Measurements from ENCODE around the gene NRXN3. TPM values are rescaled to one million over a fixed set of nuclear protein-coding genes. Genes with fewer than 3 reads are reported as not detected.

The NRXN3 gene
- total and polyA plus RNA-seq, 2 of the 4 experiments (the other 2 are of a cell fraction) = 4.8 to 25.1 TPM

DNA sequence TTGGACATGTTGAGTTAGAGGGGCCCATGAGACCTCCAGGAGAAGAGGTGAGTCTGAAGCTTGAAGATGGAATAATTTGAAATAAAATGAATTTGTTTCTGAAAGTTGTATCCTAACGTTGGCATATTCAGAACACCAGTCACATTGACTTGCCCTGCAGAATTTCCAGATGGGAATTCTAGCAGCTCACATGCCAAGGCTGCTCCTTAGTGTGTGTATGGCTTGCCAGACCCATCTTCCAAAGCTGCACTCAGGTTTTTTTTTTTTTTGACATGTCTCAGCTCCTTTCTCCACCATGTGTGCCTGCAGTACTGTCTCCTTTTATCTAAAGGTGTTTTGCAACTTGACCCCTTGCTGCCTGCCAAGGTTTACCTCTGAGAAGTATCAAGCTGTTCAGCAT lies 261.9 kb downstream of the NRXN3 start:
- Histone ChIP-seq H3K4me3 (ENCODE audit: insufficient read depth, low read depth, low read length) (no peak overlapping the region), H3K9me1 (ENCODE audit: insufficient read depth, low read length) (no peaks in the 10 kb centered on the region), H2BK20ac (ENCODE audit: low read depth, low read length) (no peak overlapping the region), H3K36me3 (ENCODE audit: control insufficient read depth, insufficient read depth, low read length) (no peaks in the 10 kb centered on the region), H3K4me2 (ENCODE audit: low read depth, low read length) (no peak overlapping the region), H3K79me1 (ENCODE audit: low read depth in 1 of 2, low read length in 2 of 2) (no peaks in the 10 kb centered on the region), H2AK9ac (replicated peaks; ENCODE audit: low read depth, low read length, poor library complexity) (no peak overlapping the region), H3K18ac (ENCODE audit: low read depth, low read length) (no peak overlapping the region), H2AK5ac (ENCODE audit: low read depth, low read length) (no peak overlapping the region), H4K20me1 (ENCODE audit: insufficient read depth, low read length) (no peaks in the 10 kb centered on the region), H3K14ac (replicated peaks; ENCODE audit: low read depth, low read length) (no peak overlapping the region), H2BK5ac (ENCODE audit: low read depth, low read length, poor library complexity, severe bottlenecking) (no peak overlapping the region), H3K23ac (ENCODE audit: low read depth, low read length) (no peak overlapping the region), H3K27me3 (ENCODE audit: control insufficient read depth, insufficient read depth, low read length) (no peaks in the 10 kb centered on the region), H2AFZ (replicated peaks; ENCODE audit: low read length, poor library complexity) (no peak overlapping the region), H3K4me1 (ENCODE audit: control insufficient read depth, insufficient read depth, low read length) (no peaks in the 10 kb centered on the region), H2BK120ac (ENCODE audit: low read depth, low read length) (no peak overlapping the region), H3K9ac (ENCODE audit: low read depth, low read length) (no peak overlapping the region), H3K4ac (ENCODE audit: low read depth, low read length) (no peak overlapping the region), H3K27ac (ENCODE audit: insufficient read depth, low read length) (no peak overlapping the region), H4K91ac (ENCODE audit: insufficient read depth, low read depth, low read length) (no peak overlapping the region), H4K5ac (ENCODE audit: low read depth, low read length) (no peak overlapping the region), H2BK15ac (ENCODE audit: low read depth, low read length) (no peak overlapping the region), H3K9me3 (ENCODE audit: control insufficient read depth, insufficient read depth, low read length) (peaks cover 12% of the 10 kb centered on the region), H3K56ac (ENCODE audit: extremely low read depth, insufficient read depth, low read length) (no peak overlapping the region), H4K8ac (ENCODE audit: low read depth in 2 of 2, low read length in 2 of 2) (no peak overlapping the region)
- ChIA-PET POLR2A (ENCODE audit: unreplicated experiment) (no interaction called here), CTCF (no interaction called here)
- intact Hi-C loops (cut with micrococcal nuclease) (no loop called here), dilution Hi-C loops (cut with HindIII; ENCODE audit: low sequenced_read_pairs, unreplicated experiment) (no loop called here), in situ Hi-C loops (cut with MboI; ENCODE audit: low sequenced_read_pairs) (no loop called here)
- BruUV-seq (replicated peaks) = no TSS peak
- ATAC-seq (ENCODE audit: low read depth) = no peak
- TF ChIP-seq MAZ (IDR thresholded peaks at IDR 0.05; ENCODE audit: borderline replicate concordance, low read depth, low read length) = no peak
- no peak for TF ChIP-seq MAFK (IDR thresholded peaks at IDR 0.05; ENCODE audit: low read depth, low read length)
- TF ChIP-seq, protein P1, sequence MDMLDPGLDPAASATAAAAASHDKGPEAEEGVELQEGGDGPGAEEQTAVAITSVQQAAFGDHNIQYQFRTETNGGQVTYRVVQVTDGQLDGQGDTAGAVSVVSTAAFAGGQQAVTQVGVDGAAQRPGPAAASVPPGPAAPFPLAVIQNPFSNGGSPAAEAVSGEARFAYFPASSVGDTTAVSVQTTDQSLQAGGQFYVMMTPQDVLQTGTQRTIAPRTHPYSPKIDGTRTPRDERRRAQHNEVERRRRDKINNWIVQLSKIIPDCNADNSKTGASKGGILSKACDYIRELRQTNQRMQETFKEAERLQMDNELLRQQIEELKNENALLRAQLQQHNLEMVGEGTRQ (IDR thresholded peaks at IDR 0.05; ENCODE audit: low read depth, low read length) = no peak
- no peak for TF ChIP-seq SMC3 (IDR thresholded peaks at IDR 0.05; ENCODE audit: low read depth, low read length)
- TF ChIP-seq FOS (IDR thresholded peaks at IDR 0.05; ENCODE audit: low read depth, low read length) = no peak
- no peak for TF ChIP-seq CHD1 (IDR thresholded peaks at IDR 0.05; ENCODE audit: low read depth, low read length)
- TF ChIP-seq CEBPB (IDR thresholded peaks at IDR 0.05; ENCODE audit: low read depth, low read length) = no peak
- TF ChIP-seq RFX5 (IDR thresholded peaks at IDR 0.05; ENCODE audit: low read depth, low read length) = no peak
- no peak for TF ChIP-seq POLR2A (IDR thresholded peaks at IDR 0.05; ENCODE audit: low read depth, low read length)
- no peak for TF ChIP-seq RAD21 (IDR thresholded peaks at IDR 0.05; ENCODE audit: low read length)
- no peak for TF ChIP-seq MXI1 (IDR thresholded peaks at IDR 0.05; ENCODE audit: borderline replicate concordance, low read depth, low read length)
- TF ChIP-seq, protein P2, sequence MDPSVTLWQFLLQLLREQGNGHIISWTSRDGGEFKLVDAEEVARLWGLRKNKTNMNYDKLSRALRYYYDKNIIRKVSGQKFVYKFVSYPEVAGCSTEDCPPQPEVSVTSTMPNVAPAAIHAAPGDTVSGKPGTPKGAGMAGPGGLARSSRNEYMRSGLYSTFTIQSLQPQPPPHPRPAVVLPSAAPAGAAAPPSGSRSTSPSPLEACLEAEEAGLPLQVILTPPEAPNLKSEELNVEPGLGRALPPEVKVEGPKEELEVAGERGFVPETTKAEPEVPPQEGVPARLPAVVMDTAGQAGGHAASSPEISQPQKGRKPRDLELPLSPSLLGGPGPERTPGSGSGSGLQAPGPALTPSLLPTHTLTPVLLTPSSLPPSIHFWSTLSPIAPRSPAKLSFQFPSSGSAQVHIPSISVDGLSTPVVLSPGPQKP (IDR thresholded peaks at IDR 0.05; ENCODE audit: borderline replicate concordance, low read depth, low read length) = no peak
- no peak for TF ChIP-seq BHLHE40 (IDR thresholded peaks at IDR 0.05; ENCODE audit: low read depth, low read length)
- TF ChIP-seq, protein P3, sequence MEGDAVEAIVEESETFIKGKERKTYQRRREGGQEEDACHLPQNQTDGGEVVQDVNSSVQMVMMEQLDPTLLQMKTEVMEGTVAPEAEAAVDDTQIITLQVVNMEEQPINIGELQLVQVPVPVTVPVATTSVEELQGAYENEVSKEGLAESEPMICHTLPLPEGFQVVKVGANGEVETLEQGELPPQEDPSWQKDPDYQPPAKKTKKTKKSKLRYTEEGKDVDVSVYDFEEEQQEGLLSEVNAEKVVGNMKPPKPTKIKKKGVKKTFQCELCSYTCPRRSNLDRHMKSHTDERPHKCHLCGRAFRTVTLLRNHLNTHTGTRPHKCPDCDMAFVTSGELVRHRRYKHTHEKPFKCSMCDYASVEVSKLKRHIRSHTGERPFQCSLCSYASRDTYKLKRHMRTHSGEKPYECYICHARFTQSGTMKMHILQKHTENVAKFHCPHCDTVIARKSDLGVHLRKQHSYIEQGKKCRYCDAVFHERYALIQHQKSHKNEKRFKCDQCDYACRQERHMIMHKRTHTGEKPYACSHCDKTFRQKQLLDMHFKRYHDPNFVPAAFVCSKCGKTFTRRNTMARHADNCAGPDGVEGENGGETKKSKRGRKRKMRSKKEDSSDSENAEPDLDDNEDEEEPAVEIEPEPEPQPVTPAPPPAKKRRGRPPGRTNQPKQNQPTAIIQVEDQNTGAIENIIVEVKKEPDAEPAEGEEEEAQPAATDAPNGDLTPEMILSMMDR (conservative IDR thresholded peaks at IDR 0.05; ENCODE audit: low read depth, low read length) = no peak
- no CpG with 5 or more reads among the region's 1 CpG for WGBS, 2 experiments (ENCODE audit: extremely low coverage in 2 of 2, insufficient read length in 1 of 2)
- no peak for DNase-seq

All from IMR-90 (cell line).